K562 (cell line): ENCODE measurements around the gene SP4. TPM values are rescaled to one million over a fixed set of nuclear protein-coding genes. Genes with fewer than 3 reads are reported as not detected.

Source experiments
- ATAC-seq: fragments of 200-7000 bp; cut with Tn5 transposase; 3 replicates; pipeline ENCODE4 v1.9.1; 2020; ENCODE audit warnings: moderate library complexity
- BruUV-seq: library from RNA; stranded (reverse); fragments of 400-500 nt; replicated peaks from 2 replicates; lab custom pipeline; 2021; lab: Mats Ljungman, UMichigan
- CTCF ChIA-PET: fragments of 300-600 bp; formaldehyde crosslinking; extraction: SDS; loops from one replicate; lab custom pipeline; 2021; ENCODE audit warnings: low intra/inter-chr PET ratio; lab: Yijun Ruan, JAX
- POLR2A ChIA-PET: fragments of 300-600, 350-650 bp; sonication (Branson Sonifier 250); formaldehyde crosslinking; extraction: SDS; loops from one replicate; lab custom pipeline; 2021; ENCODE audit warnings: antibody characterized with exemption, inconsistent platforms; lab: Yijun Ruan, JAX
- DNase-seq, 4 experiments: peaks; one replicate each; pipeline versions ENCODE4 v3.0.0 to v3.0.0-alpha.2; 2011 to 2018; ENCODE audit warnings: low spot score in 3 of 4, mixed read lengths in 3 of 4; ENCODE audit errors: extremely low read depth in 1 of 4
- FAIRE-seq: peaks from 2 replicates; lab custom pipeline; 2011; peaks lifted over from hg19 to GRCh38; lab: Jason Lieb, UNC
- H2AFZ ChIP-seq: 2 replicates; pipeline ENCODE4 v1.6.0; 2011; ENCODE audit warnings: low read depth, low read length, control low read depth, inconsistent platforms
- H3K27ac ChIP-seq: fragments of 200-600 bp; 3 replicates; pipeline ENCODE4 v1.8.0; 2011; ENCODE audit warnings: low read depth, mild to moderate bottlenecking, control low read depth, inconsistent platforms, low read length, moderate library complexity, mixed read lengths; ENCODE audit errors: extremely low read depth
- H3K27me3 ChIP-seq, 2 experiments: fragments of 300-600 bp in 1 of 2; 2 replicates in 1 of 2; 3 replicates in 1 of 2; pipeline versions ENCODE4 v1.6.0 to v1.8.0; 2011; ENCODE audit warnings: inconsistent platforms in 2 of 2, low read length in 2 of 2, mild to moderate bottlenecking in 1 of 2, mixed read lengths in 1 of 2, moderate library complexity in 1 of 2; ENCODE audit not compliant: control insufficient read depth in 2 of 2, insufficient read depth in 2 of 2
- H3K36me3 ChIP-seq: fragments of 300-600 bp; 3 replicates; pipeline ENCODE4 v1.8.0; 2011; ENCODE audit warnings: mild to moderate bottlenecking, low read length, inconsistent platforms; ENCODE audit not compliant: control insufficient read depth, insufficient read depth
- H3K4me1 ChIP-seq, 2 experiments: fragments of 200-600 bp in 1 of 2; replicated peaks in 1 of 2; 2 replicates in 1 of 2; 3 replicates in 1 of 2; pipeline versions ENCODE4 v1.5.1 to v1.8.0; 2011; ENCODE audit warnings: inconsistent platforms in 2 of 2, low read length in 2 of 2, mild to moderate bottlenecking in 1 of 2, mixed read lengths in 1 of 2, moderate library complexity in 1 of 2; ENCODE audit not compliant: control insufficient read depth in 2 of 2, insufficient read depth in 2 of 2
- H3K4me2 ChIP-seq: 2 replicates; pipeline ENCODE4 v1.6.1; 2011; ENCODE audit warnings: low read length, control low read depth, inconsistent platforms, mixed read lengths; ENCODE audit not compliant: insufficient read depth
- H3K4me3 ChIP-seq: fragments of 200-600 bp; sonication (generic), shearing (Covaris generic); 2 replicates; pipeline ENCODE4 v1.5.1; 2016; ENCODE audit warnings: control low read depth, inconsistent platforms
- H3K79me2 ChIP-seq: fragments of 200-600 bp; 3 replicates; pipeline ENCODE4 v1.8.0; 2011; ENCODE audit warnings: low read length, inconsistent platforms; ENCODE audit not compliant: control insufficient read depth, insufficient read depth
- H3K9ac ChIP-seq, 2 experiments: 2 replicates each; pipeline versions ENCODE4 v1.6.0 to v1.6.1; 2011; ENCODE audit warnings: low read depth in 2 of 2, low read length in 2 of 2, control low read depth in 1 of 2, inconsistent platforms in 1 of 2, mild to moderate bottlenecking in 1 of 2, mixed read lengths in 1 of 2; ENCODE audit not compliant: insufficient read depth in 1 of 2
- H3K9me1 ChIP-seq: one replicate; pipeline ENCODE4 v1.6.0; 2011; ENCODE audit warnings: inconsistent platforms, mild to moderate bottlenecking, low read length, moderate library complexity; ENCODE audit not compliant: control insufficient read depth, insufficient read depth
- H3K9me3 ChIP-seq: replicated peaks from 2 replicates; pipeline ENCODE4 v1.5.1; 2011; ENCODE audit warnings: low read depth, low read length, inconsistent platforms; ENCODE audit not compliant: control insufficient read depth, insufficient read depth
- H4K20me1 ChIP-seq: replicated peaks from 2 replicates; pipeline ENCODE4 v1.6.1; 2011; ENCODE audit warnings: low read length, inconsistent platforms, mixed read lengths; ENCODE audit not compliant: control insufficient read depth, insufficient read depth
- EP300 ChIP-seq: IDR thresholded peaks from 2 replicates; pipeline ENCODE4 v1.6.1; 2012; ENCODE audit warnings: low read length, improper control_type of control experiment
- FUS ChIP-seq: fragments of 200-400 bp; formaldehyde crosslinking; optimal IDR thresholded peaks from 2 replicates; pipeline ENCODE3; 2017; ENCODE audit warnings: low read depth, low read length
- HDAC8 ChIP-seq: fragments of 450-650 bp; IDR thresholded peaks from 2 replicates; pipeline ENCODE4 v1.6.1; 2016; ENCODE audit warnings: mild to moderate bottlenecking, missing genetic modification characterization, moderate library complexity, missing compliant biosample characterization
- MED1 ChIP-seq: sonication (generic); formaldehyde crosslinking; IDR thresholded peaks from 2 replicates; pipeline ENCODE4 v1.8.1; 2023; ENCODE audit warnings: missing genetic modification reagents, borderline replicate concordance
- NFIC ChIP-seq: fragments of 450-650 bp; IDR thresholded peaks from 2 replicates; pipeline ENCODE4 v1.6.1; 2017; ENCODE audit warnings: mild to moderate bottlenecking, inconsistent platforms
- NR2C1 ChIP-seq, 2 experiments: fragments of 450-650 bp; IDR thresholded peaks; 2 replicates each; pipeline ENCODE4 v1.6.1; 2017; ENCODE audit warnings: mild to moderate bottlenecking in 2 of 2, antibody characterized with exemption in 1 of 2, inconsistent platforms in 1 of 2, missing compliant biosample characterization in 1 of 2, missing genetic modification characterization in 1 of 2
- PHB2 ChIP-seq: fragments of 450-650 bp; IDR thresholded peaks from 2 replicates; pipeline ENCODE4 v1.6.1; 2017; ENCODE audit warnings: low read depth
- RFX5 ChIP-seq: IDR thresholded peaks from 2 replicates; pipeline ENCODE4 v1.6.1; 2011; ENCODE audit warnings: low read depth, mild to moderate bottlenecking, improper control_type of control experiment, low read length
- SREBF1 ChIP-seq: fragments of 150-350 bp; IDR thresholded peaks from 2 replicates; pipeline ENCODE4 v1.6.1; 2014; ENCODE audit warnings: antibody characterized with exemption, low read depth, low read length, borderline replicate concordance
- STAT5A ChIP-seq: IDR thresholded peaks from 2 replicates; pipeline ENCODE4 v1.6.1; 2012; ENCODE audit warnings: low read length, inconsistent platforms, borderline replicate concordance
- THAP12 ChIP-seq: fragments of 250-450 bp; sonication (Bioruptor Pico); IDR thresholded peaks from 2 replicates; pipeline ENCODE4 v1.9.0; 2021; ENCODE audit warnings: mild to moderate bottlenecking, inconsistent platforms
- TRIM24 ChIP-seq, 2 experiments: fragments of 450-650 bp; IDR thresholded peaks; 2 replicates each; pipeline ENCODE4 v1.6.1; 2016
- XRCC3 ChIP-seq: fragments of 450-650 bp; IDR thresholded peaks from 2 replicates; pipeline ENCODE4 v1.6.1; 2017; ENCODE audit warnings: mild to moderate bottlenecking, moderate library complexity
- ZNF253 ChIP-seq: fragments of 250-450 bp; sonication (Bioruptor Pico); conservative IDR thresholded peaks from 2 replicates; pipeline ENCODE4 v1.6.1; 2021; ENCODE audit warnings: mild to moderate bottlenecking
- ZNF41 ChIP-seq: fragments of 250-450 bp; sonication (Bioruptor Pico); conservative IDR thresholded peaks from 2 replicates; pipeline ENCODE4 v1.4.0; 2020; ENCODE audit warnings: mild to moderate bottlenecking
- ZNF76 ChIP-seq: fragments of 250-450 bp; sonication (Bioruptor Pico); IDR thresholded peaks from 2 replicates; pipeline ENCODE4 v1.4.0; 2020; ENCODE audit warnings: mild to moderate bottlenecking, moderate library complexity, borderline replicate concordance
- WGBS: fragments of 100-300 bp; shearing (Covaris generic); methylation state at CpG from one replicate; pipeline ENCODE4 v1.1.6; 2016; ENCODE audit warnings: low coverage, mixed read lengths; ENCODE audit not compliant: insufficient coverage; ENCODE audit errors: missing lambda C conversion rate; 5-methylcytosine and 5-hydroxymethylcytosine counted together
- in situ Hi-C: fragments of 300-500 bp; cut with MboI; formaldehyde crosslinking; loops from 4 replicates; pipeline ENCODE4 v1.15.0; 2018; ENCODE audit warnings: inconsistent platforms, mixed read lengths
- intact Hi-C: fragments of 100-400 bp; cut with micrococcal nuclease; formaldehyde crosslinking; loops from 2 replicates; pipeline ENCODE4 v1.14.2; 2022
- polyA plus RNA-seq, 8 experiments: library from polyadenylated mRNA; depleted of rRNA in 4 of 8; stranded (reverse) in 5 of 8; unstranded in 3 of 8; fragments of >200 nt; fragmentation: Nextera tagmentation in 2 of 8; fragmentation: Illumina TruSeq in 1 of 8; extraction: Ambion mirVana in 2 of 8; extraction: Trizol in 1 of 8; gene quantifications; 2 replicates each; pipeline versions ENCODE4 v1.2.1 to v1.2.3, GENCODE V29; 2011 to 2014; ENCODE audit warnings: inconsistent platforms in 1 of 8, missing spikeins in 1 of 8
- total RNA-seq, 7 experiments: library from RNA; depleted of rRNA in 6 of 7; stranded (reverse); fragments of >200 nt in 6 of 7; fragmentation: Illumina TruSeq in 2 of 7; extraction: Trizol in 2 of 7; gene quantifications; 2 replicates each; pipeline versions ENCODE4 v1.2.1 to v1.2.3, GENCODE V29; 2011 to 2021; ENCODE audit warnings: low replicate concordance in 1 of 7

The SP4 gene
- total and polyA plus RNA-seq, 9 of the 15 experiments (the other 6 are each of a cell fraction or from before 2014, with no cell fraction given), result 2.4 to 9.4 (median 4.5) TPM

DNA sequence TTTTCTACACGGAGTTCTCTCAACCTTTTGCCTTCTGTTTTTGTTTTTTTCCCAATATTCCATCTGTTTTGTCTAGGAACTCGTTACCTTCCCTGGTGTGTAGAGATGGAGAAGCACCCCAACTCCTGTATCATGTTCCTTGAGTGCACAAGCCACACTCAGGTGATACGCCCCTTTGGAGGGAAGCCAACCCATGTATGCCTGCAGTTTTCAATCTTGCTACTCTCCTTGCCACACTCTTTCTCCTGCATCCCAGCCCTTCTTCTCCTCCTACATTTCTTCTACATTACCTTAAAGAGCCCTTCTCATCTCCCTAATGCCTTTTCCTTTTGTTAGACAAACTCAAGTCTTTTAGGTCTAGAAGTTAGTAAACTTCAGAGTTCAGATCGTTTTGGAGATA, 10.2 kb upstream of the SP4 start:
- H3K79me2 ChIP-seq, result no peaks in the 10 kb centered on the region
- no peak for FAIRE-seq
- 8% methylated on average over 4 of the region's 4 CpGs for WGBS
- H2AFZ ChIP-seq, result no peak overlapping the region
- no peaks in the 10 kb centered on the region for H4K20me1 ChIP-seq
- no peaks in the 10 kb centered on the region for H3K9me1 ChIP-seq
- in situ Hi-C loops (no loop called here), intact Hi-C loops (no loop called here)
- H3K9me3 ChIP-seq, result no peaks in the 10 kb centered on the region
- H3K27me3 ChIP-seq, result no peaks in the 10 kb centered on the region
- ChIA-PET CTCF (no interaction called here), POLR2A (interaction anchor here (0.8 kb wide), 1 partner anchor 9 kb away, joined by 3 read pairs; no protein-coding TSS in a partner anchor)
- H3K4me2 ChIP-seq, result no peak overlapping the region
- peak in 1 of 4 experiments; percentile 24 for DNase-seq
- no TSS peak for BruUV-seq
- TF ChIP-seq NFIC (peak; percentile 73), TRIM24 (IDR thresholded peaks at IDR 0.05) (no peak), SREBF1 (no peak)
- H3K9ac ChIP-seq, result no peak overlapping the region
- H3K4me3 ChIP-seq, result no peak overlapping the region
- no peak overlapping the region for H3K27ac ChIP-seq
- peaks cover 6 to 20% of the 10 kb centered on the region in 2 experiments; a peak in 4 of 5 replicates for H3K4me1 ChIP-seq
- no peaks in the 10 kb centered on the region for H3K36me3 ChIP-seq
- ATAC-seq, result peak; percentile 48

- intact Hi-C loops, result no loop called here
- Histone ChIP-seq H3K4me1 (peaks cover 8 to 23% of the 10 kb centered on the region in 2 experiments; a peak in 4 of 5 replicates), H3K9me3 (no peaks in the 10 kb centered on the region), H2AFZ (peak overlapping the region; percentile 26; the same call in 1 of the 2 replicates), H3K27ac (no peak overlapping the region), H3K9ac (no peak overlapping the region), H3K4me2 (no peak overlapping the region), H3K9me1 (no peaks in the 10 kb centered on the region), H3K27me3 (no peaks in the 10 kb centered on the region), H4K20me1 (no peaks in the 10 kb centered on the region), H3K4me3 (no peak overlapping the region), H3K36me3 (no peaks in the 10 kb centered on the region), H3K79me2 (no peaks in the 10 kb centered on the region)
- POLR2A ChIA-PET, result interaction anchor here (1.2 kb wide), 1 partner anchor 9 kb away, joined by 6 read pairs; no protein-coding TSS in a partner anchor
- no peak for FAIRE-seq
- DNase-seq, result no peak
- no peak for ATAC-seq
- CTCF ChIA-PET, result no interaction called here
- no TSS peak for BruUV-seq
- in situ Hi-C loops, result no loop called here
- TF ChIP-seq PHB2 (no peak), HDAC8 (tag) (no peak), ZNF253 (CRISPR knock-in tag) (no peak), STAT5A (0 out of 2 replicates have a peak, but pooled peaks have one; percentile 16), FUS (no peak), MED1 (CRISPR knock-in tag) (no peak), NR2C1 (IDR thresholded peaks at IDR 0.05) (no peak), NR2C1 (tag; IDR thresholded peaks at IDR 0.05) (no peak), RFX5 (no peak), XRCC3 (no peak), THAP12 (CRISPR knock-in tag) (no peak), ZNF76 (CRISPR knock-in tag) (no peak), ZNF41 (CRISPR knock-in tag) (no peak), EP300 (peak; percentile 38; the same call in 1 of the 2 replicates)
Observed at GRCh38 chr7:21422751-21423150, 5.1 kb upstream of the SP4 start.
